ENCODE data around the gene ADRM1.

ADRM1 gene

DNA sequence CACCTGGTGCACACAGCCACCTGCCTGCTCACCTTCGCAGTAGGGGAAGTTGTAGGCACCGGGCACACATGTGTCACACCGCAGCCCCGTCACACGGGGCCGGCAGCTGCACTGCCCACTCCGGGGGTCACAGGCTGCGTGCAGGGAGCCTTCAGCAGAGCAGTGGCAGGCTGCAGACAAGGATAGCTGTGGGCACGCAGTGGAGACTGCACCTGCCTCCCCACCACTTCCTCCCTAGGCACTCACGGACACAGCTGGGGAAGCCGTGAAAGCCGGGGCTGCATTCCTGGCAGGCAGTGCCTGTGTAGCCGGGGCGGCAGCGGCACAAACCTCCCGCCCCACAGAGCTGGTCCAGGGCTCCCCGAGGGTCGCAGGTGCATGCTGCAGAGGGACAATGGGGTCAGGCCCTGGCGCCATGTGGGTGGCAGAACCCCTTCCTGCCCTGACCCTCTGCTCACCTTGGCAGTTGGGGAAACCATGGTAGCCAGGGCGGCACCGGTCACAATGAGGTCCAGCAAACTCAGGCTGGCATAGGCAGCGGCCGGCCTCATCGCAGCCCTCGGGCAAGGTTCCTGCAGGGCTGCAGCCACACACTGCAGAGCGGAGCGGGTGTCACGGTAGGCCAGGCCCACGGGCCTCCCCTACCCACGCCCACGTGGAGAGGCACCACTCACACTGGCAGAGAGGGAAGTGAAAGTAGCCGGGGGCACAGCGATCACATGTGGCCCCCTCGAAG, 34.9 kb downstream of the ADRM1 start:
- ATAC-seq (no peak), DNase-seq (no peak)

DNA sequence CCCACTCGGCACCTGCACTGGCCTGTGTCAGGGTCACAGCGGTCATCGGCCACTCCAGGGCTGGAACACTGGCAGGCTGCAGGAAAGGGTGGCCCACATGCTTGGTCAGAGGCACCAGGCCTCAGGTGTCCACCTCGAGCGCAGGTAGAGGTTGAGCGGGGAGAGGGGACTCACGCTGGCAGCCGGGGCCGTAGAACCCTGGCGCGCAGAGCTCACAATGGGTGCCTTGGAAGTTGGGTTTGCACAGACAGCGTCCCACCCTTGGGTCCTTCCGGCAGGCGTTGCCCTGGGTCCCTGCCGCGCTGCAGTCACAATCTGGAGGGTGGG, 35.5 kb downstream of the ADRM1 start:
- ATAC-seq (no peak), DNase-seq (no peak)

DNA sequence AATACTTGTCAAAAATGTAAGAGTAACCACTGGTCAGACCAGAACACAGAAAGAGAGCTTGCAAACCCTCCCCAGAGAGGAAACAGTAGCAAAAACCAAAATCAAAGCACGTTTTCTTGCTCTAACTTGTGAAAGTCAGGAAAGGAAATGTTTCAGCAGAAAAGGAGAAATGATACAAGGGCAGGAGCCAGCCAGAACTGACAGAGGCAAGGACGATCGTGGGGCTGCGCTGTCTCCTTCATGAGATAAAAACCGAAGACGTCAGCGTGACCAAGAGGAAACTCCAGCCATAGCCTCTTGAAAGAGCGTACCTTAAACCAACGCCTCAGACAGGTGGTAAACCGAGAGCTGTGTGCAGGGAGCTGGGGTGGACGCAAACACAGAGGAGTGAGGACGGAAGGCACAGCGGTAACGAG, 36.9 kb downstream of the ADRM1 start:
- DNase-seq, result no peak
- ATAC-seq, result no peak

DNA sequence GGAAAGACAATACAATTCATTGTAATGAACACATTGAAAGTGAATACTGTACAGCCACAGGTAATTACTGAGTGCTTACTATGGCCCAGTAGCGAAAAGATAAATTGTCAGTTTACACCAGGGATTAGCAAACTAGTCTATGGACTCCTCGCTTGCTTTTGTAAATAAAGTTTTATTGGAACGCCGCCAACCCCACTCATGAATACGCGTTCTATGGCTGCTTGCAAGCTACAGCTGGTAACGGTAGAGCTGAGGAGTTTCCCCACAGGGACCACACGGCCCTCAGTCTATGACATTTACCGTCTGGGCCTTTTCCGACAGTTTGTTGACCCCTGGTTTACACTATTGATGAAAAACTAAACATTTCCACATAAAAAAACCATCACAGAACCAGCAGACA, 40.1 kb downstream of the ADRM1 start:
- ATAC-seq, result no peak

DNA sequence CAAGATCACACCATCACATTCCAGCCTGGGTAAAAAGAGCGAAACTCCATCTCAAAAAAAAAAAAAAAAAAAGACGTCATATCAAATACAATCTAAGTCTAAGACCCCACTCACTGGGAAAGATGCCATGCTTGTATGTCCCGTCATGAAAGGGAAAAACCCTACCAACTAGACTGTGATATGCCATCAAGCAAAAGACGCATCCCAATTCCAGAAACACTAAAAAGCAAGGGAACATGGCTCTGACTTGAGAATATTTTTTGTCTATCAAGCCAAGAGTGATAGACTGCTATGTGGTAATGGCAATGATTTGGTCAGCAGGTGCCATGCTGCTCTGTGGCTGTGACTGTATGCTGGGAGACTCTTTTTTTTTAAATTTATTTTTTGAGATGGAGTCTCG, 41.3 kb downstream of the ADRM1 start:
- DNase-seq (no peak), ATAC-seq (no peak)

More for the DNA sequence above, 40.1 kb downstream of the ADRM1 start:
- DNase-seq, result no peak

DNA sequence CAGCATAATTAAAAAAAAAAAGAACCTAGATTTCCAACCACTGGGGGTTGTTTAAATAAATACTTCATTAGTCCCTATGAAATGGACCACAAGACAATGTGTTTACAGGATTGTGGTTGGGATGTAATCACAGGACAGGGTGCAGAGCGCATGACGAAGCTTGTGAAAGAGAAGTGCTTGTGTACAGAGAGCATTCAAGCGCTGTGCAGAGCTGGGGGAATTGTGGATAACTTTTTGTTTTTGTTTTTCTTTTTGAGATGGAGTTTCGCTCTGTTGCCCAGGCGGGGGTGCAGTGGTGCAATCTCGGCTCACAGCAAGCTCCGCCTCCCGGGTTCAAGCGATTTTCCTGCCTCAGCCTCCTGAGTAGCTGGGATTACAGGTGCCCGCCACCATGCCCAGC, 42.0 kb downstream of the ADRM1 start:
- ATAC-seq (no peak), DNase-seq (no peak)

DNA sequence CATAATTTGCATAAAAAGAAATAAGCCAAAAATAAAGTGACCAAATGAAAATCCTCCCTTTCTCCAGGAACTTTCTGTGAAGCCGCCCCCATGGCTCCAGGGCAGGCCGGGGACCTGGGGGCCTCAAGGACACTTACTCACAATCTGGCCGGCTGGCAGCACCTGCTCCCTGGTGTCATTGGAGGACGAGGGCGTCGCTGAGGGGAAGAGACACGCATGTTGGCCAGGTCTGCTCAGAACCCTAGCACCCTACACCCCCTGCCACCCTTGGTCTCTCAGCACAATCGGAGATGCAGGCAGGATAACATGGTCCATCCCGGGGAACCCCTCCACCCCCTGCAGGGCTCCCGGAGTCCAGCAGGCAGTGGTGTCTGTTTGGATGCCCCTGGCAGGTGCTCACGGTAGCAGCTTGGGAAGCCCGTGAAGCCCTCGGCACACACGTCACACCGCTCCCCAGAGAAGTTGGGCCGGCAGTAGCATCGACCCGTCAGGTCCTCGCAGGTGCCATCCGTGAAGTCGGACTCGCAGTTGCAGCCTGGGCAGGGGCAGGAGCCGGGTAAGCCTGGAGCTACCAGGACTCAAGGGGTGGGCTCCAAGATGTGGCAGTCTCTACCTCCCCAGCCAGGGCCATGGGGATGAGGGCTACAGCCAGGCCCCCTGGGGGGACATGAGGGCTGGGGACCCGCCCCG, 43.0 kb downstream of the ADRM1 start:
- ATAC-seq, result no peak
- DNase-seq, result no peak

DNA sequence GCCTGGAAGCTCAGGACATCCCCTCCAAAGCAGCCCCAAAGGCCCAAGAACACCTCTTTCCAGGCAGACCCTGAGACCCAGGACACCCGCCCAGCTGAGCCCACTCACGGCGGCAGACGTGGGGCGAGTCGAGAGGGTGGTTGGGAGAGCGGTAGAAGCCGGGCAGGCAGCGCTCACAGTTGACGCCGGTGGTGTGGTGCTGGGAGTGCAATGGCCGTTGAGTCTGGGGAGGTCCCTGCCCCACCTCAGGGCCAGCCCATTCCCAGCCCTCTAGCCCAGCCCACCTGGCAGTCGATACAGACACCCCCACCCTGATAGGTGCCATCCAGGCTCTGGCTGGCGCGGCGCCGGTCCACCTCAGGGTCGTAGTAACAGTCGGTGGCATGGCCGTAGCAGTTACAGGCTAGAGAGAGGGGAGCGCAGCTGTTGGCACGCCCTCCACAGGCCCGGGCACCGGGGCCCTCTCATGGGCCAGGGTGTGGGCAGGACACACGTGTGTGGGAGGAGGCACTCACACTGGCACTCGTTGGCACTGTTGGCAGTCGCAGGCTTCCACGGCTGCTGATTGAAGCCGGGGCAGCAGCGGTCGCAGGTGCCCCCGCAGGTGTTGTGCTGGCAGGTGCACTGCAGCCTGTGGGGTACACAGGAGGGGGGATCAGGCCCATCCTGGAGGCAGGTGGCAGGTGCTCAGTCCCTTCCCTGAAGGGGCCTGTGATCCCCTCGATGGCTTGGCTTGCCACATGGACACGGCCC, 43.8 kb downstream of the ADRM1 start:
- DNase-seq (no peak), ATAC-seq (no peak)

DNA sequence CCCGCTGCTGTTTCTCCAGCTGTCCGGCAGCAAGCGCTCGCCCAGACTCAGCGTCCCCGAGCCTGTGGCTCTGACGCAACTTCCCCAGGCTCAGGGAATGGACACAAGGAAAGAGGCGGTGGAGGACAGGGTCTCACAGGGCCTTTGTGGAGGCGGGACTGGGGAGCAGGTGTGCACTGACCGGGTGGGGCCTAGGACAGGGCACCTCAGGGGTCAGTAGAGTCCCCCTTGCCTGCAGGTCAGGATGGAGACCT, 44.3 kb downstream of the ADRM1 start:
- ATAC-seq (no peak), DNase-seq (no peak)

DNA sequence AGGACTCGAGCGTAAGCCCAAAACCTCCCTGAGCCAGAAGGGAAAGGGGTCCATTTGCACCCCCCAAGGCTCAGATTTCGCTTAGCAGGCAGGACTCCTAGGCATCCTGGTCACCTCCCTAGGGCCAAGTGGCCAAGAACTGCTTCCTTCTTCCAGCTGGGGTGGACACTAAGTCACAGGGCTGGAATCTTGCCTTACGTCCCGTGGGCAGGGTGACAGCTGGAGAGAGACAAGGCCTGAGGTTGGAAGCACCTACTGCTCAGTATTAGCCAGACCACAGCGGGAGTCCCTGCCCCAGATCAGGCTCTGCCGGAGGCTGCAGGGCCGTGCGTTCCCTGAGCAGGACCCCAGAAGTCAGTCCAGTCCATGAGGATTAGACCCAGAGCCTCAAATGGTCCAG, 44.6 kb downstream of the ADRM1 start:
- no peak for ATAC-seq
- DNase-seq, result no peak

DNA sequence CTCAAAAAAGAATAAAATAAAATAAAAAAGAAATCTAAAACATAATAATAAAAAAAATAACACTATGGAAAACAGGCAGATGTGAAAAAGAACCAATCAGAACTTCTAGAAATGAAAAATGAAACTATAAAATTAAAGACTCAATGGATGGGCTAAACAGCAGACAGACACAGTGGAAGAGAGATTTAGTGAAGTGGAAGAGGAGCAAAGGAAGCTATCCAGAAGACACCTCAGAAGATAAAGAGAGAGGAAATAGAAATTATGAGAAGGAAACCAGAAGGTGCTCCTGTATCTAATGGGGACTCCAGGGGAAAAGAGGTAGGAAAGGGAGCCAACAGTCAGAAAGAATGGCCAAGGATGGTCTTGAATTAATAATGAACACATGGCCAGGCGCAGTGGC, 45.8 kb downstream of the ADRM1 start:
- ATAC-seq (no peak), DNase-seq (no peak)

DNA sequence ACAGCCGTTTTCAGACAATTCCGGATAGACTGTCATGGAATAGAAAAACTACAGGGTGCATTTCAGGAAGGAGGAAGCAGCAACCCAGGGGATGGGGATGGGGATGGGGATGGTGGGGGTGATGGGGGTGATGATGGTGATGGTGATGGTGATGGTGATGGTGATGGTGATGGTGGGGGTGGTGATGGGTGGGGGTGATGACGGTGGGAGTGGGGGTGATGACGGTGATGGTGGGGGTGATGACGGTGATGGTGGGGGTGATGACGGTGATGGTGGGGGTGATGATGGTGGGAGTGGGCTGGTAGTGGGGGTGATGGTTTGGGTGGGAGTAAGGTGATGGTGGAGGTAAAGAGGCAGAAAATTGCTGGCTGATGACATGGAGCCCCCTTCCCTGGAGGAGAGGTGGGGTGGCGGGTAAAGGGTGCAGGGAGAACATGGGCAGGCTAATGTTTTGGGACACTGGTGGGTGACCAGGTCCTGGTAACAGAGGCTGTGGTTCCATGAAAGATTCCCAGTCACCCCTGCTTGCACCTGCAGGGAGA, 46.8 kb downstream of the ADRM1 start:
- ATAC-seq, result no peak
- DNase-seq, result no peak

DNA sequence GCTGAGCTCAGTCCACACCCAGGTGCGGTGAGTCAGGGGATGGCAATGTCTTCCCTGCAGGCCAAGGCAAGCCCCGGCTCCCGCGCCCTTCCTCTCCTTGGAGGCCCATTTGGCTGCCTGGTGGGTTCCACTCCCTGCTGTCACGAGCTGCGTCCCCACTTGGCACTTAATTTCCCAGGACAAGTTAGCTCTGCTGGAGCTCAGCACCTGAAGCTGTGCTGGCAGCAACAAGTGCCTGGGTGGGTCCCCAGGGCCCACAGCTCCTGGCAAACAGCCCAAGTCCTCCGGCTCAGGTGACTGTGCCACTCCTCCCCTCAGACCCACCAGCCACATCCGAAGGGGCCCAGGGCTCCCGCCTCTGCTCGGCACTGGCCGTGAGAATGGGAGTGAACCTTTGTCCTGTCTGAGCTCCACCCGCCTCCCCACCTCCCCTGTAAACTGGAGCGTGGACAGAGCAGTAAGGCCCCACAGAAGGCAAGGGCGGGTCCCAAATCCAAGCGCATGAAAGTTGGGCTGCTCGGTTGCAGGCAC, 47.4 kb downstream of the ADRM1 start:
- DNase-seq (no peak), ATAC-seq (no peak)

DNA sequence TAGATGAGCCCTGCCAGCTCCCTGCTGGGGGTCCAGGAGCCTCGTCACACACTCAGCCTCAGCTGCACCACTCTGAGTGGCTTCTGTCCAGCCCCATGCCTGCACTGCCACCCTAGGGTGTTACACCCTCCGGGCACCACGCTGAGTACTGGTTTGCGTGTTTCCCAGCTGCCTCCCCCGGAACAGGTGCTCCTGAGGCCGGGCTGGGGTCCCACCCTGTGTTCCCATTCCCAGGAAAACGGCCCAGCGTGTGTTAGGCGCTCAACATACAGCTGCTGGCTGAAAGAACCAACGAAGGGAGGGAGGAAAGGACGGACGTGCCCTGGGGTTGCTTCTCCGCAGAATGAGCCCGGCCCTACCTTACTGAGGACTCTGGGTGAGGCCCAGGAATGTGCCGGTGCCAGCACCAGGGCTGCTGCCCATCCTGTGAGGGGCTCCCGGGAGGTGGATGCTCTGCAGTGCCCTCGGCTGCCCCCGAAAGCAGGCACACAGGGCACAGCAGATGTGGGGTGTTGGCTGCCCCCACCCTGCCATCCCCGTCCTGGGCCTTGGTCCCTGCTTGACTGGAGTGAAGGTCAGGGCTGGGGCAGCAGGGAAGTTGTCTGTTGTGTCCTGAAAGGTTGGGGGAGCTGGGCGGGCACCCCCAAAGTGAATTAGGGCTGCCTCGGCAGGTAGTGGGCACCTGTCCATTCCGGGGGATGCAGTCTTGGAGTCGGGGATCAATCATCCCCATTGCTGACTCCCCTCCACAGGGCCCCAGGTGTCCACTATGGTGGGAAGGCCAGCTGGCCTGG, 48.0 kb downstream of the ADRM1 start:
- ATAC-seq, result no peak
- no peak for DNase-seq

DNA sequence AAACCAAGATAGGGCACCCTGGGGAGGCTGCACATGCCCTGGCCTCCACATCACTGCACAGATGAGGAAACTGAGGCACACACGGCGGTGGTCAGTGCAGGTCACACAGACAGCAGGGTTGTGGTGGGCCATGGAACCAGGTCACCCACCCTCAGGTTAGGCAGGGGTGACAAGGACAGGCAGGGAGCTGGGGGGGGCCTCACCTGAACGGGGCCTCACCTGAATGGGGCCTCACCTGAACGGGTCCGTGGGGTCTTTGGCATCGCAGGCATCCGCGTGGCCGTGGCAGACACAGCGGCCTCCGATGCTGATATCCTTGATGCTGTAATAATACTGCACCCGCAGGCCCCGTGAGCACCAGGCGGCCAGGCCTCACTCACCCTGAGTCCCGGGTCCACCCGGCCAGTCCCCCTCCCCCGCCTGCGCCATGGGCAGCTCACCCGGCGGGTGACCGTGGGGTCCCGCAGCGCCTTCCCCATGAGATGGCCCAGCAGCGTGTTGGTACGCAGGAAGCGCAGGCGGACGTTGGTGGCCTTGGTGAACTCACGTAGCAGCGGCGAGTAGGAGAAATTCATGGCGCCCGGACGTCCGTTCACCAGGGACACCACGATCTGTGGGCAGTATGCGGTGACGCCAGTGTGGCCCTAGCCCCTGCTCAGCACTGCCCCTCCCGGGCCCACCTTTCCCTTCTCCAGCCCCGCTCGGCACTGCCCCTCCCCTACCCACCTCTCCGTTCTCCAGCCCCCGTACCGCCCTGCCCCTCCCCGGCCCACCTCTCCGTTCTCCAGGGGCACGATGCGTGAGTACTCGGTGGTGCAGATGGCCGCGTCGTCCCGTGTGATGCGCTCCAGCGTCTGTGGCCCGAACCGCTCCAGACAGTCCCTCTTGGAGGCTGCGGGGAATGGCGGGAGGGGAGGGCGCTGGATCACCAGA, 48.9 kb downstream of the ADRM1 start:
- ATAC-seq, result no peak
- DNase-seq, result no peak

DNA sequence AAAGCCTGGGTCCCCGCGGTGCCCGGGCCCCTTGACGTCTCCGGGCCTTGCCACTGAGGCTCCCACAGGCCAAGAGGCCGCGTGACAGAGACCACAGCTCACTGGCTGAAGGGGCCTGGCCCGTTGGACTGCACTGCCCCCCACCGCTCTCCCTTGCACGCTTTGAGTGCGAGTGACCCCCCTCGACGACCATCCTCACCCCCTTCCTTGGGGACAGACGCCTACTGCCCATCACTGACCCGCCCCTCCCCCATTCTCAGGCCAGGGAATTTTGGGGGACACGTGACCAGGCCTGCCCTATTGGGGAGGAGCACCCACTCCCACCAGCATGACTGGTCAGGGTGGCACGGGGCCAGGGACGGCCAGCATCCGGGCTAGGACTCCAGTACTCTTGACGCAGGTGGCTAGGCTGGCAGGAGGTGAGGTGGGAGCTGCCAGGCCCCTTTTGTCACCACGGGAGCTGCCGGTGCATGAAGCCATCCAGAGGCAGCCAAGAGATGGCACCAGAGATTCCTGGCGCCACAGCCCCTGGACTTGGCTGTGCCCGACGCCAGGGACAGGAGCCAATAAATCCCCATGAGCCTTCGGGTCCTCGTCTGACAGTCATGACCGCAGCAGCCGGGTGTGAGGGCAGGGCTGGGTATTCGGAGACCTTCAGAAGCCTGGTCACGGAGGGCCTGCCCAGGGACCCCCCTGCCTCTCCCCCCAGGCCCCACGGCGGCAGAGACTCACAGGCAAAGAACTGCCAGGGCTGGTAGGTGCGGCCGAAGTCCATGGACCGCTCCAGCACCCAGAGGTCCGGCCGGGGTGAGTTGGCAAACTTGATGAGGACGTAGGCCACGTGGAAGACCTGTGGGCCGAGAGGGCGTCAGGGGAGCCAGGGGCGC, 49.8 kb downstream of the ADRM1 start:
- DNase-seq (no peak), ATAC-seq (no peak)

DNA sequence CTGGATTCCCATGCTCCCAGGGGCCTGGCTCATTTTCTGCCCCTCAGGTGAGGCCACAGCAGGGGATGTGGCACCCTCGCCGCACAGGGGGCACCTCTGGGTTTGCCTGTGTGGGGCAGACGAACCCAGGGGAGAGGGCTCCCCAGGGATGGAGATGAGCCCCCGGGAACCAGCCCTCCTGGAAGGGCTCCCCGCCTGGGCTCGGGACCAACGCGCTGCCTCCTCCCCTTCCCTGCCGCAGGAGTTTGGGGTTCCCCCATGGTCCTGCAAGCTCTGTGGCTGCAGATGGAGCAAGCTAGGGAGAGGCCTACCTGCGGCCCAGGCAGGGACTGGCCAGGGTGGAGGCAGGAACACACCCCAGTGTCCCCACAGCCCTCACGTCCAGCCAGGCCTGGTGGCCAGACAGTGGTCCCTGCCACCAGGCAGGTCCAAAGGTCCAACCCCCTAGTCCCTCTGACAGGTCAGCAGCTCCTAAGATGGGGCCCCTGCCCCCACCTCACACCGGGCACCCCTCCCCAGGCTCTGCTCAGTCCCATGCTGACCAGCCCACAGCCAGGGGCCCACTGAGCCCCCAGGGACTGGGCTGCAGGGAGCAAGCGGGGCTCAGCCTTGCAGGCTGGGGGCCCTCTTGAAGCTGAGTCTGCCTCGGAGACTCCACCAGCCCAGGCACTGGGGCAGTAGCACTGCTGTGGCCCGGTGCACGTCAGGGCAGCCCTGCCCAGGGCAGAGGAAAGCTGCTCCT, 50.7 kb downstream of the ADRM1 start:
- no peak for DNase-seq
- no peak for ATAC-seq

DNA sequence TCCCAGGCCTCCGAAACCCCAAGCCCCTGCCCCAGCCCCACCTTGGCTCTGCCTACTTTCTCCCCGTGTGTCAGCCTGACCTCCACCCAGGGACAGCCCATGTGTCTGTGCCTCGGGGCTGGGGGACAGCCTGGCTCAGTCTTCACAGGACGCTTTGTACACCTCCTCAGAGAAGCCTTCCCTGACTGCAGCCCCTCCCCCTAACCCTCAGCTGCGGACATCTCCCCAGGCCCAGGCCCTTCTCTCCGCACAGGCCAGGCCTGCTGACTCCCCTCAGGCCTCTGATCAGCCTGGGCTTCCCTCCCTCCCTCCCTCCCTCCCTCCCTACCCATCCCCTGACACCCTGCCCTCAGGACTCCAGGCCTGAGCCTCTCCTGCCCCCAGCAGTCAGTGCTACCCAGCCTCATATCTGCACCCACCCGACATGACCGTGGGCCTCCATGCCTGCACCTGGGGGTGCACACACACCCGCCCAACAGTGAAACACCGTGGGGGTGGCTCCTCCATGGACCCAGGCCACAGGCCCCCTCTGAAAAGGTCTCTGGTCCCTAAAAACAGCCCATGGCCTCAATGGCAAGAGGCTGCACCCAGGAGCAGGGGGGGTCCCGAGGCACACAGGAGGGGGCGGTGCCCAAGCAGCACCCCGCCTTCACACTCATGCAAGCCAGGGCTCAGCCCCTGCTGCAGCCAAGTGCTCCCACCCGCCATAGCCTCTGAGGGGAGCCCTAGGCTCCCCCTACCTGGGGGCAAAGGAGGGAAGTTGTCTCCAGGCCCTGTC, 51.4 kb downstream of the ADRM1 start:
- ATAC-seq (no peak), DNase-seq (no peak)
